HG03565 (cell line): ENCODE data around the gene ANO9.
"Not testable (repeated sequence)": the region's sequence is repeated elsewhere in the genome, so short reads cannot be mapped to it uniquely, and the experiment has no call there.

Experiments
- ATAC-seq: cut with Tn5 transposase; IDR thresholded peaks from one replicate; pipeline ENCODE4 v1.9.1; 2021; ENCODE audit warnings: mild to moderate bottlenecking, moderate library complexity; ENCODE audit not compliant: unreplicated experiment

The ANO9 gene

GRCh38 chr11:417652-418342 lies 24.0 kb downstream of the ANO9 start:
- ATAC-seq = no peak

GRCh38 chr11:416757-417621 lies 24.8 kb downstream of the ANO9 start:
- ATAC-seq = no peak

- no peak for ATAC-seq
These were observed 25.6 kb downstream of the ANO9 start for GRCh38 chr11:416051-416756.

- no peak for ATAC-seq
These were observed 26.2 kb downstream of the ANO9 start for GRCh38 chr11:415640-416041.

GRCh38 chr11:414318-414857 lies 27.4 kb downstream of the ANO9 start:
- ATAC-seq = no peak

GRCh38 chr11:413120-414081 lies 28.4 kb downstream of the ANO9 start:
- ATAC-seq = no peak

GRCh38 chr11:412641-413119 lies 29.1 kb downstream of the ANO9 start:
- no peak for ATAC-seq

- ATAC-seq = not testable (repeated sequence)
These were observed 30.3 kb downstream of the ANO9 start for GRCh38 chr11:411520-411919.

- not testable (repeated sequence) for ATAC-seq
These were observed 31.1 kb downstream of the ANO9 start for GRCh38 chr11:410711-411110.

GRCh38 chr11:409600-410483 lies 32.0 kb downstream of the ANO9 start:
- no peak for ATAC-seq

GRCh38 chr11:409008-409599 lies 32.7 kb downstream of the ANO9 start:
- ATAC-seq = no peak

- no peak for ATAC-seq
These were observed 33.4 kb downstream of the ANO9 start for GRCh38 chr11:408154-409007.

- no peak for ATAC-seq
These were observed 34.1 kb downstream of the ANO9 start for GRCh38 chr11:407651-408123.

GRCh38 chr11:406796-407650 lies 34.8 kb downstream of the ANO9 start:
- peak; percentile 53 for ATAC-seq

GRCh38 chr11:405954-406795 lies 35.6 kb downstream of the ANO9 start:
- ATAC-seq = no peak
